HepG2 (cell line): ENCODE measurements around the gene KIAA0930. TPM values are rescaled to one million over a fixed set of nuclear protein-coding genes. Genes with fewer than 3 reads are reported as not detected.

Source experiments
- BRD4 ChIP-seq: sonication (generic); formaldehyde crosslinking; IDR thresholded peaks from 2 replicates; pipeline ENCODE4 v1.4.0; 2020; ENCODE audit warnings: missing genetic modification reagents
- ELF3 ChIP-seq: IDR thresholded peaks from 2 replicates; pipeline ENCODE4 v1.6.1; 2016; ENCODE audit warnings: missing genetic modification reagents, missing compliant biosample characterization
- ESRRA ChIP-seq: sonication (generic); formaldehyde crosslinking; IDR thresholded peaks from 2 replicates; pipeline ENCODE4 v1.5.1; 2020; ENCODE audit warnings: mild to moderate bottlenecking, low read depth, missing genetic modification reagents
- FOXO1 ChIP-seq: sonication (generic); formaldehyde crosslinking; IDR thresholded peaks from 2 replicates; pipeline ENCODE4 v1.4.0; 2020; ENCODE audit warnings: missing genetic modification reagents
- IRX3 ChIP-seq: sonication (generic); formaldehyde crosslinking; IDR thresholded peaks from 2 replicates; pipeline ENCODE4 v1.8.1; 2023; ENCODE audit warnings: mild to moderate bottlenecking, low read depth, missing genetic modification reagents, borderline replicate concordance
- KAT7 ChIP-seq: IDR thresholded peaks from 2 replicates; pipeline ENCODE4 v1.6.1; 2018; ENCODE audit warnings: borderline replicate concordance, missing compliant biosample characterization
- PAF1 ChIP-seq: IDR thresholded peaks from 2 replicates; pipeline ENCODE4 v1.6.1; 2016; ENCODE audit warnings: missing genetic modification reagents, missing compliant biosample characterization
- PAWR ChIP-seq: sonication (generic); formaldehyde crosslinking; IDR thresholded peaks from 2 replicates; pipeline ENCODE4 v1.4.0; 2020; ENCODE audit warnings: missing genetic modification reagents, mild to moderate bottlenecking, borderline replicate concordance
- SETDB1 ChIP-seq: sonication (generic); formaldehyde crosslinking; IDR thresholded peaks from 2 replicates; pipeline ENCODE4 v1.5.1; 2020; ENCODE audit warnings: missing genetic modification reagents, mild to moderate bottlenecking, borderline replicate concordance
- SUZ12 ChIP-seq: fragments of 150-350 bp; IDR thresholded peaks from 2 replicates; pipeline ENCODE4 v1.6.1; 2014; ENCODE audit warnings: low read depth, low read length
- TOPORS ChIP-seq: sonication (generic); formaldehyde crosslinking; IDR thresholded peaks from 2 replicates; pipeline ENCODE4 v1.8.0; 2023; ENCODE audit warnings: mild to moderate bottlenecking, missing genetic modification reagents
- U2AF1 ChIP-seq: fragments of 200-400 bp; formaldehyde crosslinking; optimal IDR thresholded peaks from 2 replicates; pipeline ENCODE3; 2017; ENCODE audit warnings: mild to moderate bottlenecking, low read depth, low read length
- ZC3H4 ChIP-seq: sonication (generic); formaldehyde crosslinking; IDR thresholded peaks from 2 replicates; pipeline ENCODE4 v1.4.0; 2020; ENCODE audit warnings: missing genetic modification reagents, borderline replicate concordance
- ZNF329 ChIP-seq: sonication (generic); formaldehyde crosslinking; IDR thresholded peaks from 2 replicates; pipeline ENCODE4 v1.9.0; 2021; ENCODE audit warnings: low read depth, mild to moderate bottlenecking, missing genetic modification reagents
- ZNF558 ChIP-seq: sonication (generic); formaldehyde crosslinking; IDR thresholded peaks from 2 replicates; pipeline ENCODE4 v1.9.0; 2022; ENCODE audit warnings: mild to moderate bottlenecking, missing genetic modification reagents, borderline replicate concordance
- ZNF790 ChIP-seq: sonication (generic); formaldehyde crosslinking; IDR thresholded peaks from 2 replicates; pipeline ENCODE4 v1.8.0; 2022; ENCODE audit warnings: missing genetic modification reagents, mild to moderate bottlenecking, borderline replicate concordance
- polyA plus RNA-seq, 8 experiments: library from polyadenylated mRNA; depleted of rRNA in 3 of 8; stranded (reverse) in 7 of 8; unstranded in 1 of 8; fragments of >200 nt; fragmentation: Illumina TruSeq in 4 of 8; extraction: Trizol in 4 of 8; gene quantifications; 2 replicates each; pipeline versions ENCODE4 v1.2.1 to v1.2.3, GENCODE V29; 2011 to 2016; ENCODE audit warnings: low read depth in 4 of 8, missing spikeins in 1 of 8, mixed read lengths in 1 of 8; ENCODE audit not compliant: insufficient read depth in 1 of 8
- total RNA-seq, 5 experiments: library from RNA; depleted of rRNA; stranded (reverse); fragments of >200 nt; fragmentation: Illumina TruSeq; extraction: Trizol; gene quantifications; 2 replicates each; pipeline ENCODE4 v1.2.3, GENCODE V29; 2016; ENCODE audit warnings: low read depth in 1 of 5
- TF ChIP-seq, protein P1 (sequence below): sonication (generic); formaldehyde crosslinking; IDR thresholded peaks from 2 replicates; pipeline ENCODE4 v1.4.0; 2020; ENCODE audit warnings: mild to moderate bottlenecking, missing genetic modification reagents
- TF ChIP-seq, protein P2 (sequence below): sonication (generic); formaldehyde crosslinking; IDR thresholded peaks from 2 replicates; pipeline ENCODE4 v1.4.0; 2020; ENCODE audit warnings: low read depth, mild to moderate bottlenecking, missing genetic modification reagents
- TF ChIP-seq, protein P3 (sequence below): sonication (generic); formaldehyde crosslinking; IDR thresholded peaks from 2 replicates; pipeline ENCODE4 v1.5.0; 2020; ENCODE audit warnings: mild to moderate bottlenecking, missing genetic modification reagents
- TF ChIP-seq, protein P4 (sequence below): sonication (generic); formaldehyde crosslinking; conservative IDR thresholded peaks from 2 replicates; pipeline ENCODE4 v1.8.1; 2023; ENCODE audit warnings: missing genetic modification reagents

The KIAA0930 gene
- total and polyA plus RNA-seq, 2 of the 13 experiments (the other 11 are each of a cell fraction or from before 2014, with no cell fraction given), result 27.0 to 38.2 TPM

DNA sequence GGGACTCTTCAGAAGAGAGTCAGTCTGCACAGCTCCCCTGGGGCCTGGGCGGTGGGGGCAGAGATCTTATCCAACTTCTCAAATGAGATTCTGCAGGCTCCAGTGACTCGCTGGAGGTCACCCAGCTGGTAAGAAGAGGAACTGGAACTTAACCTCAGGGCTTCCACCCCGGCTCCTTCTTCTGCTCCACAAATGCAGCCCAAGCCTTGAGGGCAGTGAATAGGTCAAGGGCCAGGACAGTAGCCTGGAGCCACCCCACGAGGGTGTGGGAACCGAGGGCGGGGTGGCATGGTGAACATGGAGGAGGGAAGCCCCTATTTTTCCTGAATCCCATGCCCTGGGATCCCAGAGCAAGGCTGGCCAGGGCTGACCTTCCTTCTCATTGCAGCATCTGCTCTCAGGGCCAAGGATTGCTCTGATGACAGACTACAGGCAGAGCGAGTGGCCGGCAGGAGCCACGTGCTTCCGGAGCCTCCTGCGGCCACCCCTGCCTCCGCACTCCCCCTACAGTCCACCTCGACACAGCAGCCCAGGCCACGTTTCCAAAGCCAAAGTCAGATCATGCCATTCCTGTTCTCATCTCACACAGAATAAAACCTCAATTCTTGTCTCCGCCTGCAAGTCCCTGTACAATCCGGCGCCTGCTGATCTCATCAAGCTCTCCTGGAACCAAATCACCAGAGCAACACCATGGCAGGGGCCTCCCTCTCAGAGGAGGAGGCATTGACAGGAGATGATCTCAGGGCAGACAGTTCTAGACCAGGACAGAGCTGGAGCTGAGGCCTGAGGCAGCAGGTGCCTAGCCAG, 23.0 kb upstream of the KIAA0930 start (continued):
- TF ChIP-seq, protein P1, sequence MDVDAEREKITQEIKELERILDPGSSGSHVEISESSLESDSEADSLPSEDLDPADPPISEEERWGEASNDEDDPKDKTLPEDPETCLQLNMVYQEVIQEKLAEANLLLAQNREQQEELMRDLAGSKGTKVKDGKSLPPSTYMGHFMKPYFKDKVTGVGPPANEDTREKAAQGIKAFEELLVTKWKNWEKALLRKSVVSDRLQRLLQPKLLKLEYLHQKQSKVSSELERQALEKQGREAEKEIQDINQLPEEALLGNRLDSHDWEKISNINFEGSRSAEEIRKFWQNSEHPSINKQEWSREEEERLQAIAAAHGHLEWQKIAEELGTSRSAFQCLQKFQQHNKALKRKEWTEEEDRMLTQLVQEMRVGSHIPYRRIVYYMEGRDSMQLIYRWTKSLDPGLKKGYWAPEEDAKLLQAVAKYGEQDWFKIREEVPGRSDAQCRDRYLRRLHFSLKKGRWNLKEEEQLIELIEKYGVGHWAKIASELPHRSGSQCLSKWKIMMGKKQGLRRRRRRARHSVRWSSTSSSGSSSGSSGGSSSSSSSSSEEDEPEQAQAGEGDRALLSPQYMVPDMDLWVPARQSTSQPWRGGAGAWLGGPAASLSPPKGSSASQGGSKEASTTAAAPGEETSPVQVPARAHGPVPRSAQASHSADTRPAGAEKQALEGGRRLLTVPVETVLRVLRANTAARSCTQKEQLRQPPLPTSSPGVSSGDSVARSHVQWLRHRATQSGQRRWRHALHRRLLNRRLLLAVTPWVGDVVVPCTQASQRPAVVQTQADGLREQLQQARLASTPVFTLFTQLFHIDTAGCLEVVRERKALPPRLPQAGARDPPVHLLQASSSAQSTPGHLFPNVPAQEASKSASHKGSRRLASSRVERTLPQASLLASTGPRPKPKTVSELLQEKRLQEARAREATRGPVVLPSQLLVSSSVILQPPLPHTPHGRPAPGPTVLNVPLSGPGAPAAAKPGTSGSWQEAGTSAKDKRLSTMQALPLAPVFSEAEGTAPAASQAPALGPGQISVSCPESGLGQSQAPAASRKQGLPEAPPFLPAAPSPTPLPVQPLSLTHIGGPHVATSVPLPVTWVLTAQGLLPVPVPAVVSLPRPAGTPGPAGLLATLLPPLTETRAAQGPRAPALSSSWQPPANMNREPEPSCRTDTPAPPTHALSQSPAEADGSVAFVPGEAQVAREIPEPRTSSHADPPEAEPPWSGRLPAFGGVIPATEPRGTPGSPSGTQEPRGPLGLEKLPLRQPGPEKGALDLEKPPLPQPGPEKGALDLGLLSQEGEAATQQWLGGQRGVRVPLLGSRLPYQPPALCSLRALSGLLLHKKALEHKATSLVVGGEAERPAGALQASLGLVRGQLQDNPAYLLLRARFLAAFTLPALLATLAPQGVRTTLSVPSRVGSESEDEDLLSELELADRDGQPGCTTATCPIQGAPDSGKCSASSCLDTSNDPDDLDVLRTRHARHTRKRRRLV (CRISPR knock-in tag), result no peak
- TF ChIP-seq TOPORS (no peak), ZNF790 (CRISPR knock-in tag) (no peak), BRD4 (no peak), PAF1 (CRISPR knock-in tag) (no peak), FOXO1 (no peak; the same call in 1 of the 2 replicates), PAWR (CRISPR knock-in tag) (no peak), U2AF1 (no peak), SUZ12 (no peak), ELF3 (CRISPR knock-in tag) (peak; percentile 62; the same call in 1 of the 2 replicates), ZNF329 (CRISPR knock-in tag) (peak; percentile 58; the same call in 1 of the 2 replicates), KAT7 (CRISPR knock-in tag) (no peak), SETDB1 (CRISPR knock-in tag) (no peak), ZNF558 (CRISPR knock-in tag) (no peak; the same call in 1 of the 2 replicates), ESRRA (CRISPR knock-in tag) (no peak), IRX3 (CRISPR knock-in tag) (no peak), ZC3H4 (CRISPR knock-in tag) (no peak)
- TF ChIP-seq, protein P2, sequence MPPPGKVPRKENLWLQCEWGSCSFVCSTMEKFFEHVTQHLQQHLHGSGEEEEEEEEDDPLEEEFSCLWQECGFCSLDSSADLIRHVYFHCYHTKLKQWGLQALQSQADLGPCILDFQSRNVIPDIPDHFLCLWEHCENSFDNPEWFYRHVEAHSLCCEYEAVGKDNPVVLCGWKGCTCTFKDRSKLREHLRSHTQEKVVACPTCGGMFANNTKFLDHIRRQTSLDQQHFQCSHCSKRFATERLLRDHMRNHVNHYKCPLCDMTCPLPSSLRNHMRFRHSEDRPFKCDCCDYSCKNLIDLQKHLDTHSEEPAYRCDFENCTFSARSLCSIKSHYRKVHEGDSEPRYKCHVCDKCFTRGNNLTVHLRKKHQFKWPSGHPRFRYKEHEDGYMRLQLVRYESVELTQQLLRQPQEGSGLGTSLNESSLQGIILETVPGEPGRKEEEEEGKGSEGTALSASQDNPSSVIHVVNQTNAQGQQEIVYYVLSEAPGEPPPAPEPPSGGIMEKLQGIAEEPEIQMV, result no peak
- TF ChIP-seq, protein P3, sequence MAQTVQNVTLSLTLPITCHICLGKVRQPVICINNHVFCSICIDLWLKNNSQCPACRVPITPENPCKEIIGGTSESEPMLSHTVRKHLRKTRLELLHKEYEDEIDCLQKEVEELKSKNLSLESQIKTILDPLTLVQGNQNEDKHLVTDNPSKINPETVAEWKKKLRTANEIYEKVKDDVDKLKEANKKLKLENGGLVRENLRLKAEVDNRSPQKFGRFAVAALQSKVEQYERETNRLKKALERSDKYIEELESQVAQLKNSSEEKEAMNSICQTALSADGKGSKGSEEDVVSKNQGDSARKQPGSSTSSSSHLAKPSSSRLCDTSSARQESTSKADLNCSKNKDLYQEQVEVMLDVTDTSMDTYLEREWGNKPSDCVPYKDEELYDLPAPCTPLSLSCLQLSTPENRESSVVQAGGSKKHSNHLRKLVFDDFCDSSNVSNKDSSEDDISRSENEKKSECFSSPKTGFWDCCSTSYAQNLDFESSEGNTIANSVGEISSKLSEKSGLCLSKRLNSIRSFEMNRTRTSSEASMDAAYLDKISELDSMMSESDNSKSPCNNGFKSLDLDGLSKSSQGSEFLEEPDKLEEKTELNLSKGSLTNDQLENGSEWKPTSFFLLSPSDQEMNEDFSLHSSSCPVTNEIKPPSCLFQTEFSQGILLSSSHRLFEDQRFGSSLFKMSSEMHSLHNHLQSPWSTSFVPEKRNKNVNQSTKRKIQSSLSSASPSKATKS (CRISPR knock-in tag), result no peak
- TF ChIP-seq, protein P4, sequence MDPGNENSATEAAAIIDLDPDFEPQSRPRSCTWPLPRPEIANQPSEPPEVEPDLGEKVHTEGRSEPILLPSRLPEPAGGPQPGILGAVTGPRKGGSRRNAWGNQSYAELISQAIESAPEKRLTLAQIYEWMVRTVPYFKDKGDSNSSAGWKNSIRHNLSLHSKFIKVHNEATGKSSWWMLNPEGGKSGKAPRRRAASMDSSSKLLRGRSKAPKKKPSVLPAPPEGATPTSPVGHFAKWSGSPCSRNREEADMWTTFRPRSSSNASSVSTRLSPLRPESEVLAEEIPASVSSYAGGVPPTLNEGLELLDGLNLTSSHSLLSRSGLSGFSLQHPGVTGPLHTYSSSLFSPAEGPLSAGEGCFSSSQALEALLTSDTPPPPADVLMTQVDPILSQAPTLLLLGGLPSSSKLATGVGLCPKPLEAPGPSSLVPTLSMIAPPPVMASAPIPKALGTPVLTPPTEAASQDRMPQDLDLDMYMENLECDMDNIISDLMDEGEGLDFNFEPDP, result no peak
